H9 (cell line): ENCODE data around the gene PKD1. TPM values are rescaled to one million over a fixed set of nuclear protein-coding genes. Genes with fewer than 3 reads are reported as not detected.

Experiments
- DNase-seq: peaks from one replicate; pipeline ENCODE4 v3.0.0-alpha.2; 2017
- H2AFZ ChIP-seq: one replicate; pipeline ENCODE4 v1.6.1; 2013; ENCODE audit warnings: mild to moderate bottlenecking, low read length, control low read depth, moderate library complexity
- H2AK5ac ChIP-seq: 2 replicates; pipeline ENCODE4 v1.6.1; 2013; ENCODE audit warnings: low read length, control low read depth, mixed read lengths; ENCODE audit not compliant: insufficient read length
- H2BK120ac ChIP-seq: one replicate; pipeline ENCODE4 v1.6.1; 2013; ENCODE audit warnings: low read depth, mild to moderate bottlenecking, low read length, control low read depth, inconsistent platforms; ENCODE audit not compliant: poor library complexity, severe bottlenecking
- H2BK12ac ChIP-seq: 2 replicates; pipeline ENCODE4 v1.6.1; 2013; ENCODE audit warnings: low read length, control low read depth, mixed read lengths, low read depth; ENCODE audit not compliant: insufficient read length
- H2BK15ac ChIP-seq: 2 replicates; pipeline ENCODE4 v1.6.1; 2013; ENCODE audit warnings: low read depth, low read length, control low read depth
- H2BK20ac ChIP-seq: one replicate; pipeline ENCODE4 v1.6.1; 2013; ENCODE audit warnings: low read depth, mild to moderate bottlenecking, low read length, control low read depth, inconsistent platforms; ENCODE audit not compliant: poor library complexity, severe bottlenecking
- H2BK5ac ChIP-seq: 2 replicates; pipeline ENCODE4 v1.6.1; 2013; ENCODE audit warnings: low read length, control low read depth, mixed read lengths; ENCODE audit not compliant: insufficient read length
- H3K14ac ChIP-seq: 2 replicates; pipeline ENCODE4 v1.6.1; 2013; ENCODE audit warnings: low read length, control low read depth; ENCODE audit not compliant: insufficient read depth
- H3K18ac ChIP-seq: 2 replicates; pipeline ENCODE4 v1.6.1; 2013; ENCODE audit warnings: low read depth, mild to moderate bottlenecking, mixed read lengths, low read length, control low read depth; ENCODE audit not compliant: insufficient read length
- H3K23ac ChIP-seq: 2 replicates; pipeline ENCODE4 v1.6.1; 2013; ENCODE audit warnings: low read length, control low read depth, mixed read lengths, low read depth; ENCODE audit not compliant: insufficient read length
- H3K23me2 ChIP-seq: 2 replicates; pipeline ENCODE4 v1.6.1; 2013; ENCODE audit warnings: low read depth, mild to moderate bottlenecking, mixed read lengths, low read length, control low read depth; ENCODE audit not compliant: insufficient read length, poor library complexity, severe bottlenecking
- H3K27ac ChIP-seq: 2 replicates; pipeline ENCODE4 v1.5.1; 2013; ENCODE audit warnings: low read length, control low read depth, mixed read lengths, low read depth; ENCODE audit not compliant: insufficient read length
- H3K27me3 ChIP-seq: 2 replicates; pipeline ENCODE4 v1.6.1; 2013; ENCODE audit warnings: low read length, control low read depth, inconsistent platforms; ENCODE audit not compliant: insufficient read depth
- H3K4ac ChIP-seq: 2 replicates; pipeline ENCODE4 v1.6.1; 2013; ENCODE audit warnings: low read depth, mild to moderate bottlenecking, control low read depth, inconsistent platforms, low read length, moderate library complexity
- H3K4me1 ChIP-seq: 2 replicates; pipeline ENCODE4 v1.6.1; 2013; ENCODE audit warnings: low read length, control low read depth, inconsistent platforms; ENCODE audit not compliant: insufficient read depth
- H3K4me2 ChIP-seq: 2 replicates; pipeline ENCODE4 v1.6.1; 2013; ENCODE audit warnings: low read length, control low read depth, mixed read lengths; ENCODE audit not compliant: insufficient read length, insufficient read depth
- H3K56ac ChIP-seq: 2 replicates; pipeline ENCODE4 v1.6.1; 2013; ENCODE audit warnings: low read depth, mild to moderate bottlenecking, mixed read lengths, low read length, control low read depth; ENCODE audit not compliant: insufficient read length
- H3K79me1 ChIP-seq: 2 replicates; pipeline ENCODE4 v1.6.1; 2013; ENCODE audit warnings: low read depth, mild to moderate bottlenecking, moderate library complexity, low read length, control low read depth, inconsistent platforms; ENCODE audit not compliant: insufficient read depth, poor library complexity, severe bottlenecking
- H3K79me2 ChIP-seq: 2 replicates; pipeline ENCODE4 v1.6.1; 2013; ENCODE audit warnings: low read length, control low read depth, inconsistent platforms; ENCODE audit not compliant: insufficient read depth
- H3K9ac ChIP-seq: 2 replicates; pipeline ENCODE4 v1.6.1; 2013; ENCODE audit warnings: low read length, control low read depth, mixed read lengths; ENCODE audit not compliant: insufficient read length; ENCODE audit errors: extremely low read depth
- H3K9me3 ChIP-seq: one replicate; pipeline ENCODE4 v1.6.1; 2013; ENCODE audit warnings: low read depth, low read length, inconsistent platforms; ENCODE audit not compliant: control insufficient read depth
- H3T11ph ChIP-seq: one replicate; pipeline ENCODE4 v1.6.1; 2013; ENCODE audit warnings: mild to moderate bottlenecking, low read length, control low read depth, inconsistent platforms
- H4K20me1 ChIP-seq: one replicate; pipeline ENCODE4 v1.6.1; 2013; ENCODE audit not compliant: control insufficient read depth, insufficient read length, insufficient read depth
- H4K5ac ChIP-seq: 2 replicates; pipeline ENCODE4 v1.6.1; 2013; ENCODE audit warnings: low read depth, mild to moderate bottlenecking, mixed read lengths, low read length, control low read depth; ENCODE audit not compliant: insufficient read length
- H4K8ac ChIP-seq: replicated peaks from 2 replicates; pipeline ENCODE4 v1.6.1; 2013; ENCODE audit warnings: low read length, control low read depth, mixed read lengths, low read depth; ENCODE audit not compliant: insufficient read length
- H4K91ac ChIP-seq: 2 replicates; pipeline ENCODE4 v1.6.1; 2013; ENCODE audit warnings: low read depth, mild to moderate bottlenecking, moderate library complexity, mixed read lengths, low read length, control low read depth; ENCODE audit not compliant: insufficient read length
- H3K27ac Mint-ChIP-seq, 3 experiments: 2 replicates in 2 of 3; 3 replicates in 1 of 3; pipeline ENCODE4 v1.8.0; 2020 to 2021; ENCODE audit warnings: mixed read lengths in 3 of 3, mild to moderate bottlenecking in 1 of 3, moderate library complexity in 1 of 3
- H3K27me3 Mint-ChIP-seq: 2 replicates; pipeline ENCODE4 v1.8.0; 2021; ENCODE audit warnings: low read depth, mild to moderate bottlenecking, moderate library complexity, mixed read lengths
- H3K36me3 Mint-ChIP-seq, 3 experiments: 2 replicates in 2 of 3; 3 replicates in 1 of 3; pipeline ENCODE4 v1.8.0; 2020 to 2021; ENCODE audit warnings: low read depth in 3 of 3, mixed read lengths in 3 of 3; ENCODE audit not compliant: insufficient read depth in 1 of 3
- H3K4me1 Mint-ChIP-seq, 2 experiments: 2 replicates each; pipeline ENCODE4 v1.8.0; 2020; ENCODE audit warnings: mixed read lengths in 2 of 2
- H3K4me3 Mint-ChIP-seq, 2 experiments: 2 replicates in 1 of 2; 3 replicates in 1 of 2; pipeline ENCODE4 v1.8.0; 2020 to 2021; ENCODE audit warnings: mild to moderate bottlenecking in 2 of 2, mixed read lengths in 2 of 2, moderate library complexity in 1 of 2
- H3K9me3 Mint-ChIP-seq, 2 experiments: 2 replicates in 1 of 2; 3 replicates in 1 of 2; pipeline ENCODE4 v1.8.0; 2020; ENCODE audit warnings: mild to moderate bottlenecking in 2 of 2, mixed read lengths in 2 of 2, moderate library complexity in 1 of 2
- CTCF ChIP-seq: fragments of 200-600 bp; sonication (generic); conservative IDR thresholded peaks from 3 replicates; pipeline ENCODE4 v1.8.0; 2021; ENCODE audit warnings: antibody characterized with exemption, mild to moderate bottlenecking
- WGBS: extraction: QIAGEN DNeasy Blood & Tissue Kit; methylation state at CpG from one replicate; pipeline ENCODE4 v1.1.7; 2013; ENCODE audit warnings: missing lambda C conversion rate, low lambda C conversion rate, mixed read lengths; ENCODE audit not compliant: insufficient read length; ENCODE audit errors: extremely low coverage; 5-methylcytosine and 5-hydroxymethylcytosine counted together
- total RNA-seq: library from RNA; stranded (reverse); gene quantifications from 2 replicates; pipeline ENCODE4 v1.2.1, GENCODE V29; 2021

The PKD1 gene
- total RNA-seq, 1 experiment from 2014 or later: 88.0 TPM

- H3K27ac ChIP-seq: peak overlapping the region; percentile 9
- H3K4me1 ChIP-seq: peaks cover 3% of the 10 kb centered on the region; the same call in 1 of the 2 replicates
- H2BK15ac ChIP-seq: no peak overlapping the region
- peaks cover 39 to 66% of the 10 kb centered on the region in 2 experiments for H3K4me1 Mint-ChIP-seq
- no peak overlapping the region for H3K23ac ChIP-seq
- H3K36me3 Mint-ChIP-seq: peaks cover 30 to 46% (median 43%) of the 10 kb centered on the region in 3 experiments
- no peak overlapping the region for H3K4ac ChIP-seq
- no peak overlapping the region for H2BK120ac ChIP-seq
- no peak overlapping the region for H4K91ac ChIP-seq
- no peak overlapping the region for H2BK20ac ChIP-seq
- H3K23me2 ChIP-seq: peaks cover 26% of the 10 kb centered on the region
- no peak overlapping the region for H2BK12ac ChIP-seq
- WGBS: no CpG with 5 or more reads among the region's 23 CpGs
- peak overlapping the region; percentile 98 for H3K9ac ChIP-seq
- H2AK5ac ChIP-seq: no peak overlapping the region
- no peak overlapping the region for H4K5ac ChIP-seq
- no peak overlapping the region for H2BK5ac ChIP-seq
- no peaks in the 10 kb centered on the region for H3K9me3 ChIP-seq
- H4K8ac ChIP-seq: no peak overlapping the region
- peak overlapping the region; percentile 97 for H3K4me3 Mint-ChIP-seq
- H3K27me3 ChIP-seq: no peaks in the 10 kb centered on the region
- no peak overlapping the region for H3K56ac ChIP-seq
- H3K79me2 ChIP-seq: peaks cover 43% of the 10 kb centered on the region; the same call in 1 of the 2 replicates
- H3K4me2 ChIP-seq: peak overlapping the region; percentile 74
- H3K27ac Mint-ChIP-seq: peak overlapping the region; percentile 91 to 97 (median 94); a peak in 6 of 7 replicates
- H3K18ac ChIP-seq: peak overlapping the region; percentile 22
- no peak for TF ChIP-seq CTCF
- peaks cover 0 to 9% of the 10 kb centered on the region in 2 experiments; a peak in 3 of 5 replicates for H3K9me3 Mint-ChIP-seq
- DNase-seq: no peak
- peak overlapping the region; percentile 24 for H3K14ac ChIP-seq
- no peak overlapping the region for H2AFZ ChIP-seq
- no peak overlapping the region for H3T11ph ChIP-seq
- peaks cover 14% of the 10 kb centered on the region for H3K79me1 ChIP-seq
- peaks cover 2% of the 10 kb centered on the region for H4K20me1 ChIP-seq
- H3K27me3 Mint-ChIP-seq: no peaks in the 10 kb centered on the region; the same call in 1 of the 2 replicates
Measured at GRCh38 chr16:2154533-2155090, 18.9 kb upstream of the PKD1 start.
